RWPE1 (cell line): Measurements from ENCODE around the gene RNPEP.
A peak's percentile ranks its signal among the peaks of the same experiment; 100 is the strongest.
"Not testable (repeated sequence)": the region's sequence is repeated elsewhere in the genome, so short reads cannot be mapped to it uniquely, and the experiment has no call there.

ENCODE experiments used
- CTCF ChIA-PET: fragments of 350-600 bp; sonication (Branson Sonifier 250); formaldehyde crosslinking; extraction: SDS; loops from one replicate; lab custom pipeline; 2021; lab: Yijun Ruan, JAX
- POLR2A ChIA-PET: fragments of 400-600 bp; formaldehyde crosslinking; extraction: SDS; loops from one replicate; lab custom pipeline; 2020; ENCODE audit warnings: antibody characterized with exemption; ENCODE audit not compliant: low non-redundant PET; lab: Yijun Ruan, JAX
- DNase-seq: peaks from one replicate; pipeline ENCODE4 v3.0.0; 2012; ENCODE audit warnings: low spot score
- H3K27ac ChIP-seq: fragments of 450-650 bp; 2 replicates; pipeline ENCODE4 v1.5.1; 2017
- TF ChIP-seq, protein P1 (sequence below): fragments of 450-650 bp; conservative IDR thresholded peaks from 2 replicates; pipeline ENCODE4 v1.5.1; 2017; ENCODE audit warnings: low read depth, mild to moderate bottlenecking

RNPEP gene

DNA sequence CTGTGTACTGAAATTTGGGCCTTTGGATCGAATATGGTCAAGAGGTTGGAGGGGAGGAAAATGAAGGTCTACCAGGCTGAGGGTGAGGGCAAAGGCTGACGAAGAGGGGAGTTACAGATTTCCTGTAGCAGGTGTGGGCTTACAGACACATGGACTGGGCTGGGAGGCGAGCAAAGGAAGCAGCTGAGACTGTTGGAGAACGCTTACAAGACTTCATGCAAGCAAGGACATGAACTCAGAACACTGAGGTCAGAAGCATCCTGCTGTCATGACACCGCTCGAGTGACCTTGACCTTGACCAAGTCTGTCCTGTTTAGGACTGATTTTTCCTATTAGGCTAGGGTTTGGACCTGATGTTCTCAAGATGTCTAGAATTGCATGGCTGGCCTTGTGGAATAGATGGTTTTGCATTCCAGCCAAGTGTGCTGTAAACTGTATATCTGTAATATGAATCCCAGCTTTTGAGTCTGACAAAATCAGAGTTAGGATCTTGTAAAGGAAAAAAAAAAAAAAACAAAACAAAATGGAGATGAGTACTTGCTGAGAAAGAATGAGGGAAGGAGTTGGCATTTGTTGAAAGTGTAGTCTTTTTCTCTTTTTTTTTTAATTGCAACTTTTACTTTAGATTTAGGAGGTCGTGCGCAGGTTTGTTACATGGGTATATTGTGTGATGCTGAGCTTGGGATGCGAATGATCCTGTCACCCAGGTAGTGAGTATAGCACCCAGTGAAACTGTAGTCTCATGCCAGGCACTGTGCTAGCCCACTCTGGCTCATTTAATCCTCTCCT lies 33.8 kb downstream of the RNPEP start:
- ChIA-PET CTCF (interaction anchor here (0.6 to 1.7 kb wide), 5 partner anchors 17 to 176 kb away, joined by 3 to 4 read pairs (median 3); no protein-coding TSS in a partner anchor), POLR2A (no interaction called here)
- H3K27ac ChIP-seq, result peak overlapping the region; percentile 36
- TF ChIP-seq, protein P1, sequence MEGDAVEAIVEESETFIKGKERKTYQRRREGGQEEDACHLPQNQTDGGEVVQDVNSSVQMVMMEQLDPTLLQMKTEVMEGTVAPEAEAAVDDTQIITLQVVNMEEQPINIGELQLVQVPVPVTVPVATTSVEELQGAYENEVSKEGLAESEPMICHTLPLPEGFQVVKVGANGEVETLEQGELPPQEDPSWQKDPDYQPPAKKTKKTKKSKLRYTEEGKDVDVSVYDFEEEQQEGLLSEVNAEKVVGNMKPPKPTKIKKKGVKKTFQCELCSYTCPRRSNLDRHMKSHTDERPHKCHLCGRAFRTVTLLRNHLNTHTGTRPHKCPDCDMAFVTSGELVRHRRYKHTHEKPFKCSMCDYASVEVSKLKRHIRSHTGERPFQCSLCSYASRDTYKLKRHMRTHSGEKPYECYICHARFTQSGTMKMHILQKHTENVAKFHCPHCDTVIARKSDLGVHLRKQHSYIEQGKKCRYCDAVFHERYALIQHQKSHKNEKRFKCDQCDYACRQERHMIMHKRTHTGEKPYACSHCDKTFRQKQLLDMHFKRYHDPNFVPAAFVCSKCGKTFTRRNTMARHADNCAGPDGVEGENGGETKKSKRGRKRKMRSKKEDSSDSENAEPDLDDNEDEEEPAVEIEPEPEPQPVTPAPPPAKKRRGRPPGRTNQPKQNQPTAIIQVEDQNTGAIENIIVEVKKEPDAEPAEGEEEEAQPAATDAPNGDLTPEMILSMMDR, result no peak
- no peak for DNase-seq

GRCh38 chr1:202016811-202017748 lies 34.6 kb downstream of the RNPEP start:
- no peak overlapping the region for H3K27ac ChIP-seq
- POLR2A ChIA-PET, result interaction anchor here (0.6 to 2.2 kb wide), 2 partner anchors 39 to 557 kb away, joined by 4 to 5 read pairs; no protein-coding TSS in a partner anchor
- DNase-seq, result no peak
- TF ChIP-seq, protein P1, result no peak
- CTCF ChIA-PET, result interaction anchor here (0.5 to 1.7 kb wide), 11 partner anchors 8 to 270 kb away, joined by 3 to 6 read pairs (median 3); no protein-coding TSS in a partner anchor

DNA sequence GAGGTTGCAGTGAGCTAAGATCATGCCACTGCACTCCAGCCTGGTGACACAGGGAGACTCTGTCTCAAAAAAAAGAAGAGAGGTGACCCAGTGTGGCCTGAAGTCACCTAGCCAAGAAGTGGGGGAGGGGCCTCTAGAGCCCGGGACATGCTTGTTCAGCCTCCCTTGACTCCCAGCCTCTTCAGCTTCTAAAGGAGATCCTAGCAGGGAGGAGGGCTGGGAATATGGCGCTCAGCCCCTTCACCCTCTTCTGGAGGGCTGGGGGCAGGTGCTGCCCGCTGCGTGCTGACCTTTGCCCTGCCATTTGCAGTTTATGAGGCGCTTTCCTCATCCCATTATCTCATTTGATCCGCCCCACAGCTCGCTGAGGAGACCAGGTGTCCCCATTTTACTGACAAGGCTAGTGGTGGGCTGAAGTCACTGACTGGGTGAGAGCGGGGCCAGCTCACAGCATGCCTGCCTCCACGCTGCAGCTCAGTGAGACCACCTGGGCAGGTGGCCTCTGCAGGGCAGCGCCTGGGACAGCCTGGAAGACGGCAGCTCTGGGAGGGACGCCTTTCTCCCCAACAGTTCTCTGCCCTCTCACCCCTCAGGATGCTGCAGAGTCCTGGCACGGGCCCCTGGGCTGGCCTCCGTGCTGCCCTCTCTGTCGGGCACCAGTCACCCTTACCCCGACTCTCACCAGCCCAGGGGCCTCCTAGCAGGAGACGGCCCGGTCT lies 35.5 kb downstream of the RNPEP start:
- POLR2A ChIA-PET, result interaction anchor here (0.6 to 2.2 kb wide), 3 partner anchors 8 to 556 kb away, joined by 3 to 5 read pairs (median 4); partner anchors contain the start of gene ELF3
- peak overlapping the region; percentile 89 for H3K27ac ChIP-seq
- CTCF ChIA-PET, result interaction anchor here (0.5 to 1.6 kb wide), 10 partner anchors 8 to 271 kb away, joined by 3 to 6 read pairs (median 3); partner anchors contain the start of gene ELF3
- TF ChIP-seq, protein P1, result no peak
- no peak for DNase-seq

GRCh38 chr1:202018468-202019234 lies 36.2 kb downstream of the RNPEP start:
- ChIA-PET POLR2A (interaction anchor here (0.6 to 2.2 kb wide), 2 partner anchors 9 to 38 kb away, joined by 3 to 5 read pairs; partner anchors contain the start of gene ELF3), CTCF (interaction anchor here (0.7 to 1.6 kb wide), 7 partner anchors 8 to 101 kb away, joined by 3 to 8 read pairs (median 3); partner anchors contain the start of gene ELF3)
- peak; percentile 75 for DNase-seq
- TF ChIP-seq, protein P1, result no peak
- peak overlapping the region; percentile 89 for H3K27ac ChIP-seq

DNA sequence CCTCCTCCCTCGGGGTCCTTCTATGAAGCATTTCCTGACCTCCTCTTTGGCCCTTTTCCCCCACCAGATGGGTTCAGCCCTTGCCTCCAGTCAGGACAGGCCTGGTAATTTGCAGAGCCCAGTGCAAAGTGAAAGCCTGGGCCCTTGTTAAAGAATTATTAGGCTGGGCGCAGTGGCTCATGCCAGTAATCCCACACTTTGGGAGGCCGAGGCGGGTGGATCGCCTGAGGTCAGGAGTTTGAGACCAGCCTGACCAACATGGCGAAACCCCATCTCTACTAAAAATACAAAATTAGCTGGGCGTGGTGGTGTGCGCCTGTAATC lies 36.7 kb downstream of the RNPEP start:
- CTCF ChIA-PET, result interaction anchor here (0.7 to 1.1 kb wide), 3 partner anchors 9 to 100 kb away, joined by 3 to 8 read pairs (median 3); partner anchors contain the start of gene ELF3
- DNase-seq, result peak; percentile 62
- POLR2A ChIA-PET, result not testable (repeated sequence)
- peak overlapping the region; percentile 89 for H3K27ac ChIP-seq

- ChIA-PET POLR2A (interaction anchor here (1.0 to 1.4 kb wide), 3 partner anchors 10 to 13 kb away, joined by 3 to 4 read pairs (median 3); partner anchors contain the start of gene ELF3), CTCF (interaction anchor here (0.8 to 1.2 kb wide), 3 partner anchors 12 to 33 kb away, joined by 3 to 6 read pairs (median 3); no protein-coding TSS in a partner anchor)
- peak; percentile 89 for DNase-seq
- peak overlapping the region; percentile 73 for H3K27ac ChIP-seq
- TF ChIP-seq, protein P1, result no peak
These were observed 40.6 kb downstream of the RNPEP start for GRCh38 chr1:202023001-202023433.
